HEK293 (cell line): ENCODE data around the gene TM6SF1.

Source experiments
- CTCF ChIA-PET: fragments of 350-600 bp; formaldehyde crosslinking; extraction: SDS; loops from one replicate; lab custom pipeline; 2021; ENCODE audit warnings: antibody characterized with exemption; lab: Yijun Ruan, JAX
- POLR2A ChIA-PET: fragments of 300-600 bp; formaldehyde crosslinking; extraction: SDS; loops from one replicate; lab custom pipeline; 2020; ENCODE audit warnings: antibody characterized with exemption, inconsistent platforms; lab: Yijun Ruan, JAX
- H3K27ac ChIP-seq: fragments of 200-500 bp; sonication (Bioruptor generic); 2 replicates; pipeline ENCODE4 v1.5.1; 2014; ENCODE audit warnings: low read depth, low read length, control low read depth, inconsistent platforms; ENCODE audit errors: extremely low read depth
- H3K36me3 ChIP-seq, 2 experiments: fragments of 200-500 bp in 1 of 2; sonication (Bioruptor generic) in 1 of 2; 1 replicate in 1 of 2; 2 replicates in 1 of 2; pipeline ENCODE4 v1.5.1; 2014 to 2017; ENCODE audit warnings: inconsistent platforms in 2 of 2, low read length in 2 of 2; ENCODE audit not compliant: control insufficient read depth in 2 of 2, insufficient read depth in 1 of 2
- H3K4me1 ChIP-seq: fragments of 200-500 bp; sonication (Bioruptor generic); 2 replicates; pipeline ENCODE4 v1.5.1; 2014; ENCODE audit warnings: mild to moderate bottlenecking, low read length, inconsistent platforms; ENCODE audit not compliant: control insufficient read depth, insufficient read depth
- H3K4me3 ChIP-seq: 2 replicates; pipeline ENCODE4 v1.5.1; 2011; ENCODE audit warnings: low read depth, mild to moderate bottlenecking, control low read depth, low read length, moderate library complexity
- H3K9me3 ChIP-seq: fragments of 200-500 bp; sonication (Bioruptor generic); 2 replicates; pipeline ENCODE4 v1.5.1; 2014; ENCODE audit warnings: low read depth, low read length, inconsistent platforms; ENCODE audit not compliant: control insufficient read depth, insufficient read depth
- GLI4 ChIP-seq: fragments of 450-650 bp; formaldehyde crosslinking; IDR thresholded peaks from 2 replicates; pipeline ENCODE4 v1.5.1; 2016; ENCODE audit warnings: missing biosample characterization, missing genetic modification characterization
- IKZF3 ChIP-seq: fragments of 450-650 bp; IDR thresholded peaks from 2 replicates; pipeline ENCODE4 v1.5.0; 2018; ENCODE audit warnings: missing biosample characterization, mild to moderate bottlenecking, missing genetic modification characterization, moderate library complexity
- KLF10 ChIP-seq: fragments of 450-650 bp; IDR thresholded peaks from 2 replicates; pipeline ENCODE4 v1.5.1; 2018; ENCODE audit warnings: missing biosample characterization, mild to moderate bottlenecking, missing genetic modification characterization
- REST ChIP-seq: fragments of 450-650 bp; formaldehyde crosslinking; IDR thresholded peaks from 2 replicates; pipeline ENCODE4 v1.5.1; 2016; ENCODE audit warnings: missing biosample characterization, missing genetic modification characterization
- SCRT2 ChIP-seq: fragments of 450-650 bp; formaldehyde crosslinking; IDR thresholded peaks from 2 replicates; pipeline ENCODE4 v1.5.1; 2016; ENCODE audit warnings: missing biosample characterization, missing genetic modification characterization
- TCF7L2 ChIP-seq: IDR thresholded peaks from 2 replicates; pipeline ENCODE4 v1.6.1; 2011; ENCODE audit warnings: low read depth, mild to moderate bottlenecking, inconsistent platforms, low read length, moderate library complexity, borderline replicate concordance
- ZBTB20 ChIP-seq: fragments of 450-650 bp; formaldehyde crosslinking; IDR thresholded peaks from 2 replicates; pipeline ENCODE4 v1.5.1; 2016; ENCODE audit warnings: missing biosample characterization, missing genetic modification characterization
- ZBTB26 ChIP-seq: fragments of 450-650 bp; formaldehyde crosslinking; optimal IDR thresholded peaks from 2 replicates; pipeline ENCODE3; 2016; ENCODE audit warnings: missing biosample characterization, mild to moderate bottlenecking, missing genetic modification characterization
- ZFP41 ChIP-seq: fragments of 450-650 bp; formaldehyde crosslinking; IDR thresholded peaks from 2 replicates; pipeline ENCODE4 v1.5.1; 2016; ENCODE audit warnings: missing biosample characterization, missing genetic modification characterization, borderline replicate concordance
- ZNF148 ChIP-seq: fragments of 450-650 bp; formaldehyde crosslinking; IDR thresholded peaks from 2 replicates; pipeline ENCODE4 v1.5.0; 2017; ENCODE audit warnings: missing biosample characterization, missing genetic modification characterization, borderline replicate concordance
- ZNF214 ChIP-seq: fragments of 450-650 bp; formaldehyde crosslinking; IDR thresholded peaks from 2 replicates; pipeline ENCODE4 v1.5.1; 2017; ENCODE audit warnings: missing biosample characterization, mild to moderate bottlenecking, missing genetic modification characterization, borderline replicate concordance
- ZNF23 ChIP-seq: fragments of 450-650 bp; formaldehyde crosslinking; IDR thresholded peaks from 2 replicates; pipeline ENCODE4 v1.5.1; 2016; ENCODE audit warnings: missing biosample characterization, missing genetic modification characterization, borderline replicate concordance
- ZNF280C ChIP-seq: fragments of 450-650 bp; formaldehyde crosslinking; IDR thresholded peaks from 2 replicates; pipeline ENCODE4 v1.5.1; 2016; ENCODE audit warnings: missing biosample characterization, missing genetic modification characterization
- ZNF292 ChIP-seq: fragments of 450-650 bp; formaldehyde crosslinking; IDR thresholded peaks from 2 replicates; pipeline ENCODE4 v1.5.1; 2016; ENCODE audit warnings: low read depth, missing biosample characterization, missing genetic modification characterization, borderline replicate concordance
- ZNF362 ChIP-seq: fragments of 450-650 bp; formaldehyde crosslinking; IDR thresholded peaks from 2 replicates; pipeline ENCODE4 v1.5.1; 2016; ENCODE audit warnings: missing biosample characterization, missing genetic modification characterization
- ZNF423 ChIP-seq: fragments of 450-650 bp; formaldehyde crosslinking; IDR thresholded peaks from 2 replicates; pipeline ENCODE4 v1.5.1; 2016; ENCODE audit warnings: missing biosample characterization, missing genetic modification characterization
- ZNF426 ChIP-seq: fragments of 450-650 bp; formaldehyde crosslinking; IDR thresholded peaks from 2 replicates; pipeline ENCODE4 v1.5.1; 2017; ENCODE audit warnings: missing biosample characterization, missing genetic modification characterization, mild to moderate bottlenecking, inconsistent platforms, moderate library complexity
- ZNF529 ChIP-seq: fragments of 450-650 bp; formaldehyde crosslinking; IDR thresholded peaks from 2 replicates; pipeline ENCODE4 v1.5.1; 2017; ENCODE audit warnings: missing genetic modification characterization, missing biosample characterization; ENCODE audit not compliant: insufficient replicate concordance
- ZNF530 ChIP-seq: fragments of 450-650 bp; formaldehyde crosslinking; IDR thresholded peaks from 2 replicates; pipeline ENCODE4 v1.5.1; 2016; ENCODE audit warnings: low read depth, missing biosample characterization, missing genetic modification characterization
- ZNF549 ChIP-seq: fragments of 450-650 bp; IDR thresholded peaks from 2 replicates; pipeline ENCODE4 v1.5.1; 2018; ENCODE audit warnings: missing biosample characterization, missing genetic modification characterization, mild to moderate bottlenecking, inconsistent platforms, moderate library complexity
- ZNF624 ChIP-seq: fragments of 450-650 bp; formaldehyde crosslinking; IDR thresholded peaks from 2 replicates; pipeline ENCODE4 v1.5.1; 2017; ENCODE audit warnings: missing biosample characterization, missing genetic modification characterization
- ZNF707 ChIP-seq: fragments of 450-650 bp; formaldehyde crosslinking; IDR thresholded peaks from 2 replicates; pipeline ENCODE4 v1.5.1; 2016; ENCODE audit warnings: missing biosample characterization, missing genetic modification characterization
- ZNF76 ChIP-seq: fragments of 450-650 bp; formaldehyde crosslinking; IDR thresholded peaks from 2 replicates; pipeline ENCODE4; 2016; ENCODE audit warnings: low read depth, missing biosample characterization, missing genetic modification characterization, borderline replicate concordance
- ZNF768 ChIP-seq: fragments of 450-650 bp; formaldehyde crosslinking; IDR thresholded peaks from 2 replicates; pipeline ENCODE4 v1.5.1; 2018; ENCODE audit warnings: missing biosample characterization, mild to moderate bottlenecking, missing genetic modification characterization
- ZNF785 ChIP-seq: fragments of 450-650 bp; formaldehyde crosslinking; IDR thresholded peaks from 2 replicates; pipeline ENCODE4 v1.5.1; 2016; ENCODE audit warnings: missing biosample characterization, missing genetic modification characterization
- ZSCAN16 ChIP-seq: fragments of 450-650 bp; formaldehyde crosslinking; IDR thresholded peaks from 2 replicates; pipeline ENCODE4 v1.5.1; 2016; ENCODE audit warnings: missing biosample characterization, missing genetic modification characterization

The TM6SF1 gene

GRCh38 chr15:83129791-83130190 lies 22.3 kb downstream of the TM6SF1 start:
- ChIA-PET POLR2A (interaction anchor here (0.6 kb wide), 1 partner anchor 315 kb away, joined by 3 read pairs; no protein-coding TSS in a partner anchor), CTCF (no interaction called here)
- Histone ChIP-seq H3K36me3 (peaks cover 4 to 20% of the 10 kb centered on the region in 2 experiments), H3K27ac (no peak overlapping the region), H3K4me1 (no peaks in the 10 kb centered on the region), H3K4me3 (no peak overlapping the region), H3K9me3 (no peaks in the 10 kb centered on the region)
- TF ChIP-seq IKZF3 (tag by site-specific recombination) = no peak
- no peak for TF ChIP-seq ZNF707 (tag by site-specific recombination)
- TF ChIP-seq ZBTB20 (tag by site-specific recombination) = no peak
- no peak for TF ChIP-seq TCF7L2
- TF ChIP-seq ZNF280C = no peak
- TF ChIP-seq ZSCAN16 (tag by site-specific recombination) = no peak
- no peak for TF ChIP-seq ZNF214
- TF ChIP-seq ZNF624 (tag by site-specific recombination) = no peak
- TF ChIP-seq ZNF423 (tag by site-specific recombination) = no peak
- TF ChIP-seq ZNF768 (tag by site-specific recombination) = no peak
- TF ChIP-seq ZNF426 = no peak
- TF ChIP-seq ZNF362 = no peak
- TF ChIP-seq ZNF76 (tag by site-specific recombination) = no peak
- no peak for TF ChIP-seq ZBTB26
- TF ChIP-seq ZFP41 (tag by site-specific recombination) = no peak
- no peak for TF ChIP-seq SCRT2
- no peak for TF ChIP-seq ZNF549
- no peak for TF ChIP-seq ZNF292 (tag by site-specific recombination)
- no peak for TF ChIP-seq GLI4

- no peaks in the 10 kb centered on the region for H3K4me1 ChIP-seq
- no peak overlapping the region for H3K27ac ChIP-seq
- H3K4me3 ChIP-seq = no peak overlapping the region
- ChIA-PET CTCF (no interaction called here), POLR2A (no interaction called here)
- no peaks in the 10 kb centered on the region for H3K9me3 ChIP-seq
- H3K36me3 ChIP-seq = peaks cover 8 to 20% of the 10 kb centered on the region in 2 experiments
- TF ChIP-seq REST (tag by site-specific recombination) (no peak), ZNF530 (tag by site-specific recombination) (no peak), ZNF23 (no peak), ZNF148 (tag by site-specific recombination) (no peak), KLF10 (tag by site-specific recombination) (no peak), ZNF529 (tag by site-specific recombination) (no peak), ZNF785 (tag by site-specific recombination) (no peak)
Measured at GRCh38 chr15:83132861-83133523, 25.5 kb downstream of the TM6SF1 start.
